Measurements from ENCODE around the gene GAK.

The GAK gene

DNA sequence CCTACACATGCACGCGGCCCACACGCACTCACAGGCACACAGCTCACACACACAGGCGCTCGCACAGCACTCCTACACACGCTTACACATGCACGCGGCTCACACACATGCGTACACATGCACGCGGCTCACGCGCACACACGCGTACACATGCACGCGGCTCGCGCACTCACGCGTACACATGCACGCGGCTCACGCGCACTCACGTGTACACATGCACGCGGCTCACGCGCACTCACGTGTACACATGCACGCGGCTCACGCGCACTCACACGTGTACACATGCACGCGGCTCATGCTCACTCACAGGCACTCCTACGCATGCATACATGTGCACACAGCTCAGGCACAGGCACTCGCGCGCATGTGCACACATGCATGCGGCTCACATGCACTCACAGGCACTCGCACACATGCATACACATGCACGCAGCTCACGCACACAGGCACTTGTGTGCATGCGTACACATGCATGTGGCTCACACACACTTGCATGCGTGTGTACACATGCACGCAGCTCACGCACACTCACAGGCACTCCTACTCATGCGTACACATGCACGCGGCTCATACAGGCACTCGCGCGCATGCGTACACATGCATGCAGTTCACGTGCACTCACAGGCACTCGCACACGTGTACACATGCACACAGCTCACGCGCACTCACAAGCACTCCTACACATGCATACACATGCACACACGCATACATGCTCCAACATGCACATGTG lies 44.9 kb downstream of the GAK start:
- DNase-seq, result no peak

DNA sequence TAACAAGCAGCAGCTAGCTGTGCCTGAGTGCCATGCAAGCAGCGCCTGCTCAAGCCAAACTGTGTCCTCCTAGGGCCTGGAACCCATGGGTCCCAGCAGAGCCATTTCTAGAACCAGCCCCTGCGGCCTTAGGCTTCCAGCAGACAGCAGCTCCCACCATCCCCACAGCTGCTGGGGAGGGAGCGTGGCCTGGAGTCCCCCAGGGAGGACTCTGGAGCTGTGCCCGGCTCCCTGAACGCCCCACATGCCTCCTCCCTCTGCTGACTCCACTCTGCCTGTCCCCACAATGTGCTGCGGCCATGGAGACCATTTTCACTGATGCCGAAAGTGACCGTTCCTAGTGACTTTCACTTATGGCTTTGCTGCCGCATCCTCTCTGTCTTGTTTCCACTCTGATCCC lies 45.9 kb downstream of the GAK start:
- DNase-seq, result no peak

DNA sequence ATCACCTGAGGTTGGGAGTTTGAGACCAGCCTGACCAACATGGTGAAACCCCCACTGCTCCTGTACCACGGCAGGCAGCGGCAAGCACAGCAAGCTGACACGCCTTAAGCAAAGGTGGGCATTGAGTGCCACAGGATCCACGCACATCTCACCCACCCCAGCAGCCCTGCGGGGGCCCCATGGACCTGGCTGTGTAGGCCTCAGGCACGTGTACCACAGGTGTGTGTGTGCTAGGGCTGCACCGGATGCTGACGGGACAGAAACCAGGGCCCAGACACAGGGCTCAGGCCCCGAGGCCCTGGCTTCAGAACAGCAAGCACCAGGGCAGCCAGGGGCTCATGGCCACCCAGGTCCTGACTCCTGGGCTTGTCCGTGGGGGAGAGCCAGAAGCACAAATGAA lies 46.8 kb downstream of the GAK start:
- DNase-seq, result no peak

DNA sequence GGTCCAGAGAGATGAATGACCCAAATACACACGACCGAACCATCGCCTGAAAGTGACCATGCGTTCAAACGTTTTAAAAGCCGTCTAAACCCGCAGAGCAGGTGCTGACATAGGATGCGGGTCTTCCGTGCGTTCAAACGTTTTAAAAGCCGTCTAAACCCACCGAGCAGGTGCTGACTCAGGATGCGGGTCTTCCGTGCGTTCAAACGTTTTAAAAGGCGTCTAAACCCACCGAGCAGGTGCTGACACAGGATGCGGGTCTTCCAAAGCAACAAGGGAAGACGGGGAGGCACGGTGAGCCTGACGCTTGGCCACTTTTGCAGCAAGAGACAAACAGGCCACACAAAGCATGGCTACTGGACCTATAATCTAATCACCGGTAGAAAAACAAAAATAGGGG lies 47.2 kb downstream of the GAK start:
- DNase-seq, result no peak

DNA sequence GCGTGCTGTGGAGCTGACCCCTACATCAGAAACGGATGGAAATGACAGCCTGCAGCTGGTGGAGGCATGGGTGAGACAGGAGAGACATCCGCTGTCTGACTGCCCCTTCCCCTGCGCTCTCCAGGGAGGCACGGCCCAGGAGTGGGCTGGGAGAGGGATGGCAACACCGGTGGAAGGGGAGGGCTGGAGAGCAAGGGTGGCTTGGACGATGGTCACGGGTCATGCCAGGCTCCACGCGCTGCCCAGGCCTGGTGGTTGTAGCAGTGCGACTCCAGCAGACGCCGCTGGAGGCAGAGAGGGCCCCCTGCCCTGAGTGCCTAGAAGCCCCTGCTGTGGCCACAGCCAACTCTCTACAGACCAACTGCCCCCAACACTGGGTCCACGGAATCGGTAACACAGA lies 47.9 kb downstream of the GAK start:
- DNase-seq, result no peak

DNA sequence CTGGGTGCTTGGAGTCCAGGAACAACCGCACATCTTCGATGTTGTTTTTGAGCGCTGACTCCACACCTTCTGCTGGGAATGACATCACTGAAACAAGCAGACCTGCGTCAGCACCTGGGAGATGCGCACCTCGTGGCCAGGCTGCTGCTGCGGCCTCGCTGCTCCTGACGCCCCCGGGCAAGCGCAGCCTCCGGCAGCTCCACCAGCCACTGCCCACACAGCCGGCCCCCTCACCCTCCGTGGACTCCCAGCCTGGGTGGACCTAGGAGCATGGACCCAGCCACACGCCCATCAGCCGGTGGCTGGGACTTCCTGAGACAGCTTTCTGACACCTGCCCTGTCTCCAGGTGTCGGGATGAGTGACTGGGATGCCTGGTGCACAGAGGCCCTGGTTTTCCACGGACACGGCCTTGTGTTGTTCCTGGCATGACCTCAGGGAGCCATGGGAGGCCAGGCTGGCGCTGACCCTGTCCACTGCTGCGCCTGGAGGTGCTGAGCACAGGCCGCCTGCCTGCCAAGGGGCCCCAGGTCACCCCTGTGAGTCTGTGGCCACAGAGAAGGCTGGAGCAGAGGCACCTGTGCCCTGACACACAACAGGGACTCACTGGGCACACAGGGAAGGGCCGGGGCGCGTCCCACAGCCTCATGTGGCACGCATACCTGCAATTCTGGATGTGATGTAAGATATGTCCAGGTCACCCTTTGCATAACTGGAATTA lies 48.6 kb downstream of the GAK start:
- DNase-seq, result no peak

DNA sequence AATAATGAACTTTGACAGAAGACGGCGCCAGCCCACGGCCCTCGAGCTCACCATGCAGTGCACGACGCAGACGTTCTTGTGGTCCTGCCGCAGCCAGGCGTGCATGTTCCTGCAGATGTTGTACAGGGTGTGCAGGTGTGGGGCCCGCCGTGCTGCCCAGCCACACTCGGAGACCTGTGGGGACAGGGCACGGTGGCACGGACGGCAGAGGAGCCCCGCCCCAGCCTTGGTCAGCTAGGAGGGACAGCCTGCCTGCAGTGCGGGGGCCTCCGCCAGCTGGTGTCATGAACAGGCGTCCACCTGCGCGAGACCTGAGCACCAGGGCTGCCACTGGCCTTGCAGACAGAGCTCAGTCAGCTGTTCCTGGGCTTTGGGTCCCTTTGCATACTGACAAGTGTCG lies 49.5 kb downstream of the GAK start:
- no peak for DNase-seq

DNA sequence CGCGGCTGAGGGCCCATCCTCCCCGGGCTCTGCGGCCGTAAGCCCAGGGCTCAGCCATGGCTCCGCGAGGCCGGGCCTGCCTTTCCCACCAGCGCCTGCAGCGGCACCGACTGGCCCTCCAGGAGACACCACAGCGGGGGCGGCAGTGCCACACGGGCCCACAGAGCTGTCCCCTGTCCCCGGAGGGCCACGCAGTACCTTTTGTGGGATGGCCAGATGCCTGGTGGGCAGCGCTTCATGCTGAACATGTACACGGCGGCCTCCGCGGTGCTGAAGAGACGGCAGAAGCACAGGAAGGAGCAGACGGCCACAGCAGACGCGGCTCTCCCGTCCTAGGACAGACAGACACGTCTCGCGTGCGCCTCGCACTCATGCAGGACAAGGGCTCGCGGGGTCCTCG lies 50.4 kb downstream of the GAK start:
- no peak for DNase-seq

DNA sequence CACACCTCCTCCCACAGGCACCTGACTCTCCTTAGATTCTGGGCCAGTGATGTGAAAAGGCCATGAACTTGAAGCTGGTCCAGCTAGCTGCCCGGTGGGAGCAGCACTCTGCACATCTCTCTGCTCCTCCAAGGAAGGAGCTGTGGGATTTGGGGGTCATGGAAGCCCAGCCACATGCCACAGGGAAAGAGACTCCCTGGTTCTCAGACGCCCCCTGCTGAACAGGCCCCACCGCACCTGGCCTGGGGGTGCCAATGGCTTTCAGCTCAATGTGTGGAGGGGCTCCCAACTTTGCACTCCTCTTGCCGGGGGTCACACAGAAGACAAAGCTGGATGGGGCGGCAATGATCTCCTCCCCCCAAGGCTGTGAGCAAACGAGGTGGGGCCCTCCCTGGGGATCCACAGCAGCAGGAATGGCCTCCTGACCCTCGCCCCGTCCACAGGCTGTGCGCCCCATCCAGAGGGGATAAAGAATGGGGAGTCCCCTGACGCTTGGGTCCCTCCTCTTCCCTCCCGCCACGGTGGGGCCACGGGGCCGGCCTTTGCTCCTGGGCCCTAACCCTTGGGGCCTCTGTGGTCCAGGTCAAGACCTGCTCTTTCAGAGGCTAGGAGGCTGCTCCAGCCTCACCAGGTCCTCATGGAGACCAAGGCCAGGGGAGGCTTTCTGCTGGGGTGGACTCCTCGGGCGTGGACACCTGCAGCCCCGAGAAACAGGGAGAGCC lies 51.3 kb downstream of the GAK start:
- no peak for DNase-seq

DNA sequence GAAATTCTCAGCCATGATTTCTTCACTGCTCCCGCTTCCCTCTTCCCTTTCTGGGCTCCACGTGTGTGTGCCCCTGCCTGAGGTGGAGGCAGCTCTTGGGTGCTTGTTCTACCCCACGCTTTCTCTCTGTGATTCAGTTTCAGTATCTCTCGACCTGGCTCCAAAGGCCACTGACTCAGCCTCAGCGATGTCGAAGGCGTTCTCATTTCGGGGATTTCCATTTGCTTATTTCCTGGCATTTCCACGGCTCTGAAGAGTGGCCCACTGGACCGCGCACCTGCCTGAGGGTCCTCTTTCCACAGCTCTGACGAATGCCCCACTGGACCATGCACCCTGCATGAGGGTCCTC lies 52.4 kb downstream of the GAK start:
- DNase-seq, result no peak

DNA sequence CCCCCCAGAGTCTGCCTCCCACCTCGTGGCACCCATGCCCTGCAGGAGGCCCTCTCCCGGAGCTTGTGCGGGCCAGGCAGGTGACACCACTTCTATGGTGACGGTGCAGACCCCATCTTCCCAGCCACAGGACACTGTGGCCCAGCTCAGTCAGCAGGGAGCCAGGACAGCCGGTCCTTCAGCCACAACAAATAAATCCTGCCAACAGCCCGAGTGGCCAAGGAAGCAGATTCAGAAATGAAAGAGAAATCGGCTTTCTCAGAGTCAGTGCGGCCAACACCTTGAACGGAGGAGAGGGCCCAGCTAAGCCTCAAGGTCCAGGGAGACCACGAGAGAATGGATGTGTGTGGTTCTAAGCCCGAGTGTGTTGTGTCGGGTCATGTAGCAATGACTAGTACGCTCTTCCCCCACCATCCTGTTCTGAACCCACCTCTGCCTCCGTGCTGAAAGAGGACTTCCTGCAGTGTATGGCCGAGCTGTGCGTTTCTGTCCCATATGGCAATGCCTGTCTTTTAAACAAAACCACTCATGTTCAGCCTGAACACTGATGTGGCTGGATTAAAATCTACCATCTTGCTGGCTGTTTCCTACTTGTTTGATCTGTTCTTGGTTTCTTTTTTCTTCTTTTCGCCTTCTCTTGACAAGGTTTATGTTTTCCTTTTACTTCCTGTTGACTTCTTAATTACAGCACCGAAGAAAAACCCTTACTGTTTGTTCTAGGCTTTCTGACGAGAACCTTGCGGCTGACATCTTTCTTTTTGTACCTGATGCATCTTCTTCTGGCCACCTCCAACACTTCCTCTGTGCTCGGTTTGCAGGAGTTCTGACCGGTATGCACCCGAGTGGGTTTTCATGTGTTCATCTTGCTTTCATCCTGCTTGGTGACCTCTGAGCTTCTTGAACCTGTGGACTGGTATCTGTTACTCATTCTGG lies 53.1 kb downstream of the GAK start:
- no peak for DNase-seq

DNA sequence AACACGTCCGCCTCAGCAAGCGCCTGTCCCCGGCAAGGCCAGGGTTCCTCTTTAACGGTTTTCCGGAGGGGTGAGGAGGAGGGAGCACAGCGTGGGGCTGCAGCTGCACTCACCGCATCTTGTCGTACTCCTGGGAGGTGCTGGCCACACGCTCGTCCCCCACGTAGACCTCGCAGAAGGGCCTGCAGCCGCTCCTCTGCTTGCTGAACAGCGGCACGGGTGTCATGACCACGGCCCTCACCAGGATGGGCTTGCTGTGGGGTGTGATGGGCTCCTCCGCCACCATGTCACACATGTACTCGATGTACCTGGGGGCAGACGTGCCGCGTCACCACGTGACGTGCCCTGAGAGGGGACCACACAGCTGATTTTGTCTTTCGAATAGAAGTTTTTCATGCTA lies 54.6 kb downstream of the GAK start:
- DNase-seq, result no peak

DNA sequence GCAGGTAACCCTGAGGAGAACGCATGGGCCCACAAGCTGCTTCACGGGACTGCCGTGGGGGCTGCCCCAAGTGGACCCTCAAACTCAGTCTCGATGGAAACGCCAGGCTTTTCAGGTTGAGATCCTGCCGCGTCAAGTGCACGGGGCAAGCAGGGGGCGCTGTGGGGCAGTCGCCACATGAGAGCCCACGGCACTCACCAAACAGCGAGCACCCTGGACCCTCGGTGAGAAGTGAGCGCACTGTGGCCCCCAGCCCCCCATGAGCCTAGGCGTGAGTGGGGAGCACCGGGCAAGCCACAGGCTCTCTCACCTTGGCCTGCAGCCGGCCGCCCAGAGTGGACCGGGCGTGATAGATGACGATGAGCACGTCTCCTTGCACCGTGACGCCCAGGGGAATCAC lies 55.3 kb downstream of the GAK start:
- DNase-seq, result no peak

DNA sequence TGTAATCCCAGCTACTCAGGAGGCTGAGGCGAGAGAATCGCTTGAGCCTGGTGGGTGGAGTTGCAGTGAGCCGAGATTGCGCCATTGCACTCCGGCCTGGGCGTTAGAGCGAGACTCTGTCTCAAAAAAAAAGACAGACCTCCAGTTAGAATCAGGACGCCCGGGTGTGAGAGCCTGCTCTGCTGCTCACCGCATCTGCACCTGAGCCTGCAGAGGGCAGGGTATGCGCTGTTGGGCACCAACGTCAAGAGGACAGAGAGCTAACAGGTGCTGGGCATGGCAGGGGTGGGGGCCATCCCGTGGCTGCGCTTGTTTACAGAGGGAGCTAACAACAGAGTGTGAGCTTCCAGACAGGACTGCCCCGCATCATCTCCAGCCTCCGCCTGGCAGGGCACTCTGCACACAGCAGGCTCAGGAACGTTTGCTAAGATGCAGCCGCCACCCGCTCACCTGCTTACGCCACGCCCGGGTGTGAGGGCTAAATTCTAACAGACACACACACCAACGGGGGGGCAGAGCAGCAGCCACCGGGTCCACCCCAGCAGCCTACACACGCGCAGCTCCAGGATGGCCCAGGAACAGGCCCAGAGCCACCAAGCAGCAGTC lies 56.2 kb downstream of the GAK start:
- DNase-seq, result no peak

DNA sequence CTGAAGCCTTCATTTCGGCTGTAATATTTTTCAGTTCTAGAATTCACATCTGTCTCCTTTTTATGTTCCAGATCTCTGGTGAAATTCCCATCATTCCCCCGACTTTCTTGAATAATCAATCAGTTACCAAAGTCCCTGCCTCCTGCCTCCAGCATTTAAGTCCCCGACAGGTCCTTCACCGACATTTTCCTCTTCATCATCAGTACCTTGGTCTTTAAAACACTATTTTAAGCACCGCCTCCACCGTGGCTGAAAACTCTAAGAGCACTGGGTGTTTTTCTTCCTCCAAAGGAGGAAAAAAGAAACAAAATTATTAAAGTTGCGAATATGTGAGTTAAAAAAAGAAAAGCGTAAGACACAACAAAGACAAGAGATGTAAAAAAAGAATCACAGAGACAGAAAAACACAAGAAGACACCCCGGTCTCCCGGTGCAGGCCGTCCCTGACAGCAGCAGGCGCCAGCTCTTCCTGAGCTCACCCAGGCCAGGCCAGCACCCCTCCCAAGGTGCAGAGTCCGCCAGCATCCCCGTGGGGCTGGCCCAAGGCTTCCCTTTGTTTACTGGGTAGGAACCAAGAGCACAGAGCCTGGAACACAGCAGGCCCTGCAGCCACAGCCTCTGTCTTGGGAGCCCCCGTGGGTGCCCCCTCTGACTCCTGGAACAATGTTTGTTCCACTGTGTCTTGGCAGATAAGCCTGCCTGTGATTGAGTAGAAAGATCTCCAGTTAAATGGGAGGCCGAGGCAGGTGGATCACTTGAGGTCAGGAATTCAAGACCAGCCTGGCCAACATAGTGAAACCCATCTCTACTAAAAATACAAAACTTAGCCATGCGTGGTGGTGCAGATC lies 56.9 kb downstream of the GAK start:
- DNase-seq, result no peak

DNA sequence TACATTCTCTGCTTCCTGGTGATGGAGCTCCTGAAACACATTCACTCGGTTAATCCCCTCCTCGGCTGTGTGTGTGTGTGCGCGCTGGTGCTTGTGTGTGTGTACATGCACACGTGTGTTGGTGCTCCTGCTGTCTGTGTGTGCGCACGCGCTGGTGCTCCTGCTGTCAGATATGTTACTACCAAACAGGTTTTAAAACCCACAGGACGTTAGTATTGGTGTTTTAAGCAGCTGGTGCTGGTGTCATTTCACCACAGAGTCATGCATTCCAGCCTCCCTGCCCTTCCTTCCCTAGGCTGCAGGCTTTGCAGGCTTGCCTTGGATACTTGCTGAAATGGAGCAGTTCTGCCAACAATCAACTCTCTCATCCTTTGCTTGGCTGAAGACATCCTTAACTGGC lies 58.1 kb downstream of the GAK start:
- DNase-seq, result no peak

DNA sequence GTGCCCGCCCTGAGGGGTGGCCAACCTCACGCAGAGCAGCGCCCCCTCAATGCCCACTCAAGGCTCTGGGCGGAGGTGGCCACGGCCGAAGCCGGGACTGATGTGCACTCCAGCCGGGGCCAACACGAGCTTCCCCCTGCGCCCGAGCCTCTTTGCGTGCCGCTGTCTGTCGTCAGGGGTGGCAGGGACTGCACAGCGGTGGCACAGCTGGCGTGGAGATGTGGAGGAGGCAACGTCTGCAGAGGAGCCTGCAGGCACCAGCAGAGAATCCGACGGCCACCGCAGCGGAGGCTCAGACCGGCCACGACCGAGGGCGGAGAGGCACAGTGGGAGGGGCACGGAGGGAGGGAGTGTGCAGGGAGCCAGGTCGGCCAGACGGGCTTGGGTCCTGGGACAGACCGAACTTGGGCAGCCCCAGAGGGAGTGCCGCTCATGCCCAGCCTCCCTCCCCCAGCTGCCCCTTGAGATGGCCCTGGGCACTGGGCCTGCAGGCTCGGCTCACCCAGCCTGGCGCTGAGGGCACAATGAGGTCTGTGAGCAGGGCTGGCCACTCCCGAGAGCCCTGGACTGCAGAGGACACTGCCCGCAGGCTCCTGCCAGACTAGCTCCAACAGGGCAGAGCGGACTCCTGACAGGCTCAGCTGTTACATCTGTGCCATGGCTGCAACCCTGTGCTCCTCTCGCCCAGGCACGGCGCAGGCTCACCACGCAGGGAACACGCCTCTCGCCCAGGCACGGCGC lies 59.7 kb downstream of the GAK start:
- DNase-seq, result no peak

DNA sequence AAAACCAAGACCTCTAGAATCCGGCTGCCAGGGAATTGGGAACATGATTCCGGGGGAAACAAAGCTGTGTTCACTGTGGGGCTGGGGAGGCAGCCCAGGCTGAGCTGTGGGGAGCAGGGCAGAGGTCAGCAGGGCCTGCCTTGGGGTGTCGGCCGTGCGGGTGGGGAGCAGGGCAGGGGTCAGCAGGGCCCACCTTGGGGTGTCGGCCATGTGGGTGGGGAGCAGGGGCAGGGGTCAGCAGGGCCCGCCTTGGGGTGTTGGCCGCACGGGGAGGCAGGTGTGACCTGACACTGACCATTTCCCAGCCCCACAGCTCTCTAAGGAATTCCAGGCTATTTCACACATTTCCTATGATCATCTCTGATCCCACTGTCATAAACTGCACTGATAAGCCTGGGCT lies 60.6 kb downstream of the GAK start:
- no peak for DNase-seq

DNA sequence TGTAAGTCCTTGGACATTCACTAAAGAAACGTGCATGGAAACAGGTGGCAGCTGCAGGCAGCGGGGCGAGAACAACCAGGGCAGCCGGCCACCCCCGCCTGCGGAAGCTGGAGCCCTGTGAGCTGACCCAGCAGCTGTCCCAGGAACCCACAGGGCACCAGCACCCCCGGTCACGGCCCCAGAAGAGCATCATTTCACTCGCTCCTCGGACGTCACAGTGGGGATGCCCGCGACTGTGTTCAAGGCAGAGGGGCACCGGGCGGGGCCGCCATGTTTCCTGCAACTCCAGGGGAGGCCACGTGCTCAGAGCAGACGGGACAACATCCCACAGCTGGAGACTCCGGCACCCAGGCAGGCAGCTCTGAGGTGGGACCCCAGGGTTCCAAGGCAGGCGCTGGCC lies 61.2 kb downstream of the GAK start:
- no peak for DNase-seq

DNA sequence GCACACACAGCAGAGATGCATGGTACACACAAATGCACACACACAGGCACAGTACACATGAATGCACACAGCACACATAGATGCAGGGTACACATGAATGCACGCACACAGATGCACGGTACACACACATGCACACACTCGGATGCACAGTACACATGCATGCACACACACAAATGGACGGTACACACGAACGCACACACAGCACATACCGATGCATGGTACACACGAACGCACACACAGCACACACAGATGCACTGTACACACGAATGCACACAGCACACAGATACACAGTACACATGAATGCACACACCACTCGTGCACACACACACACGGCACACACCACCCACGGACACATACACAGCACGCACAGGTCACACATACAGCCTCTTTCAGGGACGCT lies 62.3 kb downstream of the GAK start:
- no peak for DNase-seq

DNA sequence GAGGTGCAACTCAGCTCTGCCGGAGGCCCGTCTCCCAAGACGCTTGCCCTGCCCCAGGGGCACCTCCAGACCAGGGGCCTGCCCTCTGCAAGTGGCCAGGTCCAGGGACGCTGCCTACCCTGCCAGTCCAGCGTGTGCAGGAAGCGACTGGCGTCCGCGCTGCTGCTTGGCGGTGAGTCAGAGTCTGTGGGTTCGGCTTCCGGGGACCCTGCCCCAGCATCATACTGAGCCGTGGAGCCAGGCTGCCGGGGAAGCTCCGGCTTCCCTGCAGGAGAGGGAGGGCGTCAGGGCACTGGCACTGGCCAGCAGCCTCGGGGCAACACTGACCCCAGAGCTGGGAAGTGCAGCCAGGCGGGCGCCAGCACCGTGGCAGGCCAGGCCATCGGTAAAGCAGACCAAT lies 63.7 kb downstream of the GAK start:
- DNase-seq, result no peak
